RPMI8226 (cell line): Measurements from ENCODE around the gene SERPINA3.

ENCODE experiments used
- DNase-seq: peaks from one replicate; pipeline ENCODE4 v3.0.0-alpha.2; 2015

Gene SERPINA3

GRCh38 chr14:94613720-94614644, 1.8 kb downstream of the SERPINA3 start:
- no peak for DNase-seq

- no peak for DNase-seq
Measured at GRCh38 chr14:94614802-94615201, 2.6 kb downstream of the SERPINA3 start.

- DNase-seq = no peak
Measured at GRCh38 chr14:94615254-94615653, 3.1 kb downstream of the SERPINA3 start.

- DNase-seq = no peak
Measured at GRCh38 chr14:94615823-94616570, 3.8 kb downstream of the SERPINA3 start.

- no peak for DNase-seq
Measured at GRCh38 chr14:94617366-94617941, 5.3 kb downstream of the SERPINA3 start.

GRCh38 chr14:94617988-94618822, 6.0 kb downstream of the SERPINA3 start:
- DNase-seq = no peak

- DNase-seq = no peak
Measured at GRCh38 chr14:94619297-94619696, 7.1 kb downstream of the SERPINA3 start.

- no peak for DNase-seq
Measured at GRCh38 chr14:94620597-94620996, 8.4 kb downstream of the SERPINA3 start.

GRCh38 chr14:94621358-94622134, 9.4 kb downstream of the SERPINA3 start:
- no peak for DNase-seq

- DNase-seq = no peak
Measured at GRCh38 chr14:94622653-94623421, 10.6 kb downstream of the SERPINA3 start.

GRCh38 chr14:94623422-94623809, 11.2 kb downstream of the SERPINA3 start:
- no peak for DNase-seq

GRCh38 chr14:94623856-94624499, 11.8 kb downstream of the SERPINA3 start:
- no peak for DNase-seq

- no peak for DNase-seq
Measured at GRCh38 chr14:94624537-94625352, 12.6 kb downstream of the SERPINA3 start.

- no peak for DNase-seq
Measured at GRCh38 chr14:94625353-94625635, 13.1 kb downstream of the SERPINA3 start.

GRCh38 chr14:94628578-94628977, 16.4 kb downstream of the SERPINA3 start:
- no peak for DNase-seq

- no peak for DNase-seq
Measured at GRCh38 chr14:94630396-94630795, 18.2 kb downstream of the SERPINA3 start.

- no peak for DNase-seq
Measured at GRCh38 chr14:94631050-94631449, 18.9 kb downstream of the SERPINA3 start.

GRCh38 chr14:94631536-94632304, 19.5 kb downstream of the SERPINA3 start:
- DNase-seq = no peak

GRCh38 chr14:94632305-94632590, 20.1 kb downstream of the SERPINA3 start:
- DNase-seq = no peak
